Measurements from ENCODE around the gene DPAGT1. TPM values are rescaled to one million over a fixed set of nuclear protein-coding genes. Genes with fewer than 3 reads are reported as not detected.

DPAGT1 gene
- total and polyA plus RNA-seq, 2 donors (not counting 3 experiments of a cell fraction or from before 2014, with no cell fraction given), result 62.0 to 203 TPM

DNA sequence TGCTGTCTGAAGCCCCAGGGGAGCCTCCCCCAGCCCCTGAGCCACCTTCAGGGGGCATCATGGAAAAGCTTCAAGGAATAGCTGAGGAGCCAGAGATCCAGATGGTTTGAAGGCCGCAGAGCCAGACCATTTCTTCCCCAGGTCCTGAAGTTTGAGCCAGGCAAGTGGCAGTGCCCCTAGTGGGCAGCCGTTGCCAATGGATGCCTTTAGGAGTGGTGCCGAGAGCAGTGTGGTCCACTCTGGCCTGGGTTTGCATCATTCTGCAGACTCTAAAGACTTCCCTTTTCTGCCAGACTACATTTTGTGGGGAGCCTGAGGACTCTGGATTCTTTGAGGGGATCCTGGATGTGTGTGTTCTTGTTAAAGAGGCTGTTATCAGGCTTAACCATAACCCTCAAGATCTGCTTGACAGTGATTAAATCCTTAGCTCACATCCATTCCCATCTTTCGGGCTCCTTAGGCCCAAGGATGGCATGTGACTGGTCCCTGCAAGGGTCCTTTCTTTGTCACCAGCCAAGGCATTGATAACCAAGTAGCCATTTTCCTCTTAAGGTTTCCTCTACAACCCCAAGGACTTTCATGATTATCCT, 32.8 kb upstream of the DPAGT1 start:
- peak; percentile 55 for FAIRE-seq

DNA sequence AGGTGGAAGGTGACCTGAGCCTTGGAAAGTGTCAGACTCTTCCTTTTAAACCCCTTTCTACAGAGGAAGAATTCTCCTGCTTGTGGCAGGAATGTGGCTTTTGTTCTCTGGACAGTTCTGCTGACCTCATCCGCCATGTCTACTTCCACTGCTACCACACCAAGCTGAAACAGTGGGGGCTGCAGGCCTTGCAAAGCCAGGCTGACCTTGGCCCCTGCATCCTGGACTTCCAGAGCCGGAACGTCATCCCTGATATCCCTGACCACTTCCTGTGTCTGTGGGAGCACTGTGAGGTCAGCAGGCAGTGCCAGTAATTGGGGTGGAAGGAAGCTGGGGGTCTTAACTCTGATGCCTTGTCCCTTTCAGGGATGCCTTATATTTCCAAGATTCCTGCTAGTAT, 29.0 kb upstream of the DPAGT1 start:
- TF ChIP-seq FOS (IDR thresholded peaks at IDR 0.05; ENCODE audit: borderline replicate concordance, insufficient read depth, low read length) (no peak), JUN (IDR thresholded peaks at IDR 0.05; ENCODE audit: borderline replicate concordance, insufficient read depth, insufficient read length, low read depth) (no peak), MYC (IDR thresholded peaks at IDR 0.05; ENCODE audit: low read depth, low read length) (no peak), POLR2AphosphoS5 (IDR thresholded peaks at IDR 0.05; ENCODE audit: insufficient read depth, low read depth, low read length) (no peak)
- TF ChIP-seq, protein P1, sequence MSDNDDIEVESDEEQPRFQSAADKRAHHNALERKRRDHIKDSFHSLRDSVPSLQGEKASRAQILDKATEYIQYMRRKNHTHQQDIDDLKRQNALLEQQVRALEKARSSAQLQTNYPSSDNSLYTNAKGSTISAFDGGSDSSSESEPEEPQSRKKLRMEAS (IDR thresholded peaks at IDR 0.05; ENCODE audit: insufficient read depth, insufficient read length), result no peak
- TF ChIP-seq, protein P2, sequence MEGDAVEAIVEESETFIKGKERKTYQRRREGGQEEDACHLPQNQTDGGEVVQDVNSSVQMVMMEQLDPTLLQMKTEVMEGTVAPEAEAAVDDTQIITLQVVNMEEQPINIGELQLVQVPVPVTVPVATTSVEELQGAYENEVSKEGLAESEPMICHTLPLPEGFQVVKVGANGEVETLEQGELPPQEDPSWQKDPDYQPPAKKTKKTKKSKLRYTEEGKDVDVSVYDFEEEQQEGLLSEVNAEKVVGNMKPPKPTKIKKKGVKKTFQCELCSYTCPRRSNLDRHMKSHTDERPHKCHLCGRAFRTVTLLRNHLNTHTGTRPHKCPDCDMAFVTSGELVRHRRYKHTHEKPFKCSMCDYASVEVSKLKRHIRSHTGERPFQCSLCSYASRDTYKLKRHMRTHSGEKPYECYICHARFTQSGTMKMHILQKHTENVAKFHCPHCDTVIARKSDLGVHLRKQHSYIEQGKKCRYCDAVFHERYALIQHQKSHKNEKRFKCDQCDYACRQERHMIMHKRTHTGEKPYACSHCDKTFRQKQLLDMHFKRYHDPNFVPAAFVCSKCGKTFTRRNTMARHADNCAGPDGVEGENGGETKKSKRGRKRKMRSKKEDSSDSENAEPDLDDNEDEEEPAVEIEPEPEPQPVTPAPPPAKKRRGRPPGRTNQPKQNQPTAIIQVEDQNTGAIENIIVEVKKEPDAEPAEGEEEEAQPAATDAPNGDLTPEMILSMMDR (IDR thresholded peaks at IDR 0.05; ENCODE audit: extremely low read depth in 1 of 2, insufficient read depth in 1 of 2, low read depth in 1 of 2, low read length in 2 of 2), result no peak
- DNase-seq (ENCODE audit: low read depth, low spot score) (no peak), FAIRE-seq (no peak)
- CTCF ChIA-PET, result interaction anchor here (0.7 to 1.3 kb wide), 2 partner anchors 9 to 12 kb away, joined by 3 read pairs; partner anchors contain the start of gene HINFP
- Histone ChIP-seq H3K36me3 (ENCODE audit: control insufficient read depth in 2 of 2, extremely low read depth in 1 of 2, insufficient read depth in 2 of 2, low read length in 2 of 2) (peaks cover 9 to 33% of the 10 kb centered on the region in 2 experiments), H3K79me2 (ENCODE audit: control insufficient read depth, insufficient read depth, low read length) (no peaks in the 10 kb centered on the region), H3K27me3 (ENCODE audit: control insufficient read depth in 2 of 2, insufficient read depth in 2 of 2, low read length in 2 of 2) (no peaks in the 10 kb centered on the region), H3K9ac (replicated peaks; ENCODE audit: extremely low read depth, insufficient read depth, low read length) (no peak overlapping the region), H3K4me1 (ENCODE audit: control insufficient read depth, extremely low read depth, insufficient read depth, low read length) (peaks cover 11% of the 10 kb centered on the region), H3K4me3 (replicated peaks in 1 of 3; ENCODE audit: insufficient read depth in 1 of 3, low read depth in 1 of 3, low read length in 3 of 3) (no peak overlapping the region), H3K9me1 (replicated peaks; ENCODE audit: control insufficient read depth, extremely low read depth, insufficient read depth, low read length) (no peaks in the 10 kb centered on the region), H3K9me3 (replicated peaks; ENCODE audit: control insufficient read depth, insufficient read depth, low read length) (no peaks in the 10 kb centered on the region), H4K20me1 (replicated peaks; ENCODE audit: control insufficient read depth, extremely low read depth, insufficient read depth, low read length) (no peaks in the 10 kb centered on the region), H2AFZ (ENCODE audit: low read depth, low read length) (no peak overlapping the region), H3K4me2 (ENCODE audit: insufficient read depth, low read length) (no peak overlapping the region), H3K27ac (ENCODE audit: insufficient read depth, low read depth, low read length) (no peak overlapping the region)
- no TSS peak for BruUV-seq (replicated peaks)
- dilution Hi-C loops (cut with MboI; ENCODE audit: extremely low pct_ligation_motif_present, low sequenced_read_pairs) (no loop called here), intact Hi-C loops (cut with micrococcal nuclease) (no loop called here)
- POLR2A ChIA-PET, result no interaction called here

More for the DNA sequence above, 32.8 kb upstream of the DPAGT1 start:
- no peak for DNase-seq (ENCODE audit: low read depth, low spot score)
- POLR2A ChIA-PET, result no interaction called here
- Histone ChIP-seq H3K36me3 (ENCODE audit: control insufficient read depth in 2 of 2, extremely low read depth in 1 of 2, insufficient read depth in 2 of 2, low read length in 2 of 2) (peaks cover 9 to 33% of the 10 kb centered on the region in 2 experiments), H2AFZ (ENCODE audit: low read depth, low read length) (no peak overlapping the region), H4K20me1 (replicated peaks; ENCODE audit: control insufficient read depth, extremely low read depth, insufficient read depth, low read length) (no peaks in the 10 kb centered on the region), H3K4me3 (replicated peaks in 1 of 3; ENCODE audit: insufficient read depth in 1 of 3, low read depth in 1 of 3, low read length in 3 of 3) (no peak overlapping the region), H3K9me1 (replicated peaks; ENCODE audit: control insufficient read depth, extremely low read depth, insufficient read depth, low read length) (no peaks in the 10 kb centered on the region), H3K79me2 (ENCODE audit: control insufficient read depth, insufficient read depth, low read length) (no peaks in the 10 kb centered on the region), H3K9me3 (replicated peaks; ENCODE audit: control insufficient read depth, insufficient read depth, low read length) (no peaks in the 10 kb centered on the region), H3K4me1 (ENCODE audit: control insufficient read depth, extremely low read depth, insufficient read depth, low read length) (peaks cover 7% of the 10 kb centered on the region), H3K27ac (ENCODE audit: insufficient read depth, low read depth, low read length) (no peak overlapping the region), H3K27me3 (ENCODE audit: control insufficient read depth in 2 of 2, insufficient read depth in 2 of 2, low read length in 2 of 2) (no peaks in the 10 kb centered on the region), H3K4me2 (ENCODE audit: insufficient read depth, low read length) (no peak overlapping the region), H3K9ac (replicated peaks; ENCODE audit: extremely low read depth, insufficient read depth, low read length) (no peak overlapping the region)
- no TSS peak for BruUV-seq (replicated peaks)
- dilution Hi-C loops (cut with MboI; ENCODE audit: extremely low pct_ligation_motif_present, low sequenced_read_pairs), result no loop called here
- CTCF ChIA-PET, result interaction anchor here (0.6 to 2.4 kb wide), 9 partner anchors 9 to 135 kb away, joined by 3 to 12 read pairs (median 5); partner anchors contain the start of gene DPAGT1
- intact Hi-C loops (cut with micrococcal nuclease), result no loop called here
- TF ChIP-seq, protein P2 (IDR thresholded peaks at IDR 0.05; ENCODE audit: extremely low read depth in 1 of 2, insufficient read depth in 1 of 2, low read depth in 1 of 2, low read length in 2 of 2), result peak; percentile 58 to 77
- TF ChIP-seq GATA2 (IDR thresholded peaks at IDR 0.05; ENCODE audit: insufficient read depth, insufficient read length, low read depth, low read length), result no peak
